ENCODE data around the gene TTLL1.
A peak's percentile ranks its signal among the peaks of the same experiment; 100 is the strongest.

Gene TTLL1

GRCh38 chr22:43007519-43008102 is 81.6 kb downstream of the TTLL1 start:
- no peak for DNase-seq
- Histone ChIP-seq H3K27ac (ENCODE audit: low read length) (no peak overlapping the region), H3K79me2 (ENCODE audit: insufficient read depth, low read length) (peaks cover 97% of the 10 kb centered on the region), H3K4me3 (ENCODE audit: low read depth in 1 of 2, low read length in 2 of 2) (no peak overlapping the region), H3K4me2 (ENCODE audit: insufficient read depth, low read length) (no peak overlapping the region), H2AFZ (ENCODE audit: low read depth, low read length) (no peak overlapping the region), H3K4me1 (ENCODE audit: insufficient read depth, low read length) (no peaks in the 10 kb centered on the region), H4K20me1 (ENCODE audit: insufficient read depth, low read length) (peaks cover 69% of the 10 kb centered on the region), H3K27me3 (ENCODE audit: insufficient read depth, low read length, poor library complexity) (no peaks in the 10 kb centered on the region), H3K36me3 (ENCODE audit: insufficient read depth, low read length) (no peaks in the 10 kb centered on the region), H3K9me3 (ENCODE audit: insufficient read depth, low read length, severe bottlenecking) (no peaks in the 10 kb centered on the region), H3K9ac (ENCODE audit: low read depth, low read length) (no peak overlapping the region)
- peak; percentile 31; the same call in 2 of the 3 replicates for ATAC-seq (ENCODE audit: insufficient read depth, low read depth)
- no peak for TF ChIP-seq EZH2 (IDR thresholded peaks at IDR 0.05; ENCODE audit: borderline replicate concordance, low read depth, low read length, severe bottlenecking)
- no peak for TF ChIP-seq CTCF (IDR thresholded peaks at IDR 0.05; ENCODE audit: borderline replicate concordance, extremely low read depth, low read length, poor library complexity, severe bottlenecking)

- H3K27me3 ChIP-seq (ENCODE audit: insufficient read depth, low read length, poor library complexity), result no peaks in the 10 kb centered on the region
- H3K36me3 ChIP-seq (ENCODE audit: insufficient read depth, low read length), result no peaks in the 10 kb centered on the region
- DNase-seq, result no peak
- TF ChIP-seq CTCF (IDR thresholded peaks at IDR 0.05; ENCODE audit: borderline replicate concordance, extremely low read depth, low read length, poor library complexity, severe bottlenecking), result no peak
- TF ChIP-seq EZH2 (IDR thresholded peaks at IDR 0.05; ENCODE audit: borderline replicate concordance, low read depth, low read length, severe bottlenecking), result no peak
- no peaks in the 10 kb centered on the region for H3K4me1 ChIP-seq (ENCODE audit: insufficient read depth, low read length)
- H3K9me3 ChIP-seq (ENCODE audit: insufficient read depth, low read length, severe bottlenecking), result no peaks in the 10 kb centered on the region
- no peak overlapping the region for H3K4me2 ChIP-seq (ENCODE audit: insufficient read depth, low read length)
- no peak overlapping the region for H3K27ac ChIP-seq (ENCODE audit: low read length)
- peaks cover 97% of the 10 kb centered on the region for H3K79me2 ChIP-seq (ENCODE audit: insufficient read depth, low read length)
- H4K20me1 ChIP-seq (ENCODE audit: insufficient read depth, low read length), result peaks cover 74% of the 10 kb centered on the region
- no peak for ATAC-seq (ENCODE audit: insufficient read depth, low read depth)
- H2AFZ ChIP-seq (ENCODE audit: low read depth, low read length), result no peak overlapping the region
- no peak overlapping the region for H3K9ac ChIP-seq (ENCODE audit: low read depth, low read length)
- no peak overlapping the region for H3K4me3 ChIP-seq (ENCODE audit: low read depth in 1 of 2, low read length in 2 of 2)
These were observed 82.4 kb downstream of the TTLL1 start for GRCh38 chr22:43006753-43007152.

GRCh38 chr22:43006016-43006505 is 83.1 kb downstream of the TTLL1 start:
- Histone ChIP-seq H4K20me1 (ENCODE audit: insufficient read depth, low read length) (peaks cover 76% of the 10 kb centered on the region), H3K4me3 (ENCODE audit: low read depth in 1 of 2, low read length in 2 of 2) (no peak overlapping the region), H3K9me3 (ENCODE audit: insufficient read depth, low read length, severe bottlenecking) (no peaks in the 10 kb centered on the region), H3K4me1 (ENCODE audit: insufficient read depth, low read length) (no peaks in the 10 kb centered on the region; the same call in 1 of the 2 replicates), H3K27ac (ENCODE audit: low read length) (no peak overlapping the region), H3K36me3 (ENCODE audit: insufficient read depth, low read length) (no peaks in the 10 kb centered on the region), H3K9ac (ENCODE audit: low read depth, low read length) (no peak overlapping the region), H3K4me2 (ENCODE audit: insufficient read depth, low read length) (no peak overlapping the region), H3K79me2 (ENCODE audit: insufficient read depth, low read length) (peaks cover 97% of the 10 kb centered on the region), H2AFZ (ENCODE audit: low read depth, low read length) (no peak overlapping the region), H3K27me3 (ENCODE audit: insufficient read depth, low read length, poor library complexity) (no peaks in the 10 kb centered on the region)
- no peak for ATAC-seq (ENCODE audit: insufficient read depth, low read depth)
- no peak for DNase-seq
- TF ChIP-seq CTCF (IDR thresholded peaks at IDR 0.05; ENCODE audit: borderline replicate concordance, extremely low read depth, low read length, poor library complexity, severe bottlenecking), result no peak
- no peak for TF ChIP-seq EZH2 (IDR thresholded peaks at IDR 0.05; ENCODE audit: borderline replicate concordance, low read depth, low read length, severe bottlenecking)
